Measurements from ENCODE around the gene IL32. TPM values are rescaled to one million over a fixed set of nuclear protein-coding genes. Genes with fewer than 3 reads are reported as not detected.

Gene IL32
- total RNA-seq, 1 donor from 2014 or later, result 0.53 TPM

GRCh38 chr16:3099395-3099731 lies 33.9 kb downstream of the IL32 start:
- H3K4me3 ChIP-seq (ENCODE audit: low read depth, low read length), result no peak overlapping the region
- no peaks in the 10 kb centered on the region for H3K27me3 ChIP-seq (ENCODE audit: control insufficient read depth, insufficient read depth, low read length)
- TF ChIP-seq, protein P1, sequence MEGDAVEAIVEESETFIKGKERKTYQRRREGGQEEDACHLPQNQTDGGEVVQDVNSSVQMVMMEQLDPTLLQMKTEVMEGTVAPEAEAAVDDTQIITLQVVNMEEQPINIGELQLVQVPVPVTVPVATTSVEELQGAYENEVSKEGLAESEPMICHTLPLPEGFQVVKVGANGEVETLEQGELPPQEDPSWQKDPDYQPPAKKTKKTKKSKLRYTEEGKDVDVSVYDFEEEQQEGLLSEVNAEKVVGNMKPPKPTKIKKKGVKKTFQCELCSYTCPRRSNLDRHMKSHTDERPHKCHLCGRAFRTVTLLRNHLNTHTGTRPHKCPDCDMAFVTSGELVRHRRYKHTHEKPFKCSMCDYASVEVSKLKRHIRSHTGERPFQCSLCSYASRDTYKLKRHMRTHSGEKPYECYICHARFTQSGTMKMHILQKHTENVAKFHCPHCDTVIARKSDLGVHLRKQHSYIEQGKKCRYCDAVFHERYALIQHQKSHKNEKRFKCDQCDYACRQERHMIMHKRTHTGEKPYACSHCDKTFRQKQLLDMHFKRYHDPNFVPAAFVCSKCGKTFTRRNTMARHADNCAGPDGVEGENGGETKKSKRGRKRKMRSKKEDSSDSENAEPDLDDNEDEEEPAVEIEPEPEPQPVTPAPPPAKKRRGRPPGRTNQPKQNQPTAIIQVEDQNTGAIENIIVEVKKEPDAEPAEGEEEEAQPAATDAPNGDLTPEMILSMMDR (IDR thresholded peaks at IDR 0.05; ENCODE audit: insufficient read depth, low read length, severe bottlenecking), result no peak
- no peaks in the 10 kb centered on the region for H3K36me3 ChIP-seq (ENCODE audit: control insufficient read depth, insufficient read depth, low read length)
- no peak for FAIRE-seq
- DNase-seq (ENCODE audit: low read depth), result no peak

GRCh38 chr16:3099732-3100499 lies 34.5 kb downstream of the IL32 start:
- FAIRE-seq, result no peak
- H3K36me3 ChIP-seq (ENCODE audit: control insufficient read depth, insufficient read depth, low read length), result no peaks in the 10 kb centered on the region

DNA sequence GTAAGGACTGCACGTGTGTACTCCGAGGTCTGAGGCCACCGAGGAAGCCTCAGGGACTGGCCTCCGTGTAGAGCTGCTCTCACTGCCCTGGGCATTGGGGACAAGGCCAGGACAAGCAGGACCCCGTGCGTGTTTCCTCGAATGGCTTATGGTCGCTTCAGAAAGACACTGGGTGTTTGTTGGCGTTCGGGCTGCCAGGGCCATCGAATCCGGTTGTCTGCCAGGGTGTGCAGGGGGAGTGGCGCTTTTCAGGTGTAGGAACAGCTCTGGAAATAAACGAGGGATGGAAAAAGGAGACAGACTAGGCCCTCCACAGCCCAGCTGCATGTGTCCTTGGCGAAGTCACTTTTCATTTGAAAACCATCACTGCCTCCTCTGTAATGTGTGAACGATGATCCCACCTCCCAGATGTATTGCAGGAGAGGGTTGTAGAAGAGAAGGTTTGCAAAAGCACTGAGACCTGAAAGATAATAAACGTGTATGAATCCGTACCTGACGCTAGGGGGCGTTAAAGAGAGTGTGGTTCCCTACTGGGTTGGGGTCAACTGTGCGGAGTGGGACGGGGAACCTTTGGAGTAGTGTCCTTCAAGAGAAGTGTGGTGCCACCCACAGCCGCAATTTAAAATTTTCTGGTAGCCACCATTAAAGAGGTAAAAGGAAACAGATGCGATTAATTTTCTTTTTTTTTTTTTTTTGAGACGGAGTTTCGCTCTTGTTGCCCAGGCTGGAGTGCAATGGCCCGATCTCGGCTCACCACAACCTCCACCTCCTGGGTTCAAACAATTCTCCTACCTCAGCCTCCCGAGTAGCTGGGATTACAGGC lies 35.8 kb downstream of the IL32 start:
- Histone ChIP-seq H3K36me3 (ENCODE audit: control insufficient read depth, insufficient read depth, low read length) (no peaks in the 10 kb centered on the region), H3K4me3 (ENCODE audit: low read depth, low read length) (no peak overlapping the region), H3K27me3 (ENCODE audit: control insufficient read depth, insufficient read depth, low read length) (no peaks in the 10 kb centered on the region)
- FAIRE-seq (no peak), DNase-seq (ENCODE audit: low read depth) (no peak)
- TF ChIP-seq, protein P1 (IDR thresholded peaks at IDR 0.05; ENCODE audit: insufficient read depth, low read length, severe bottlenecking), result peak; percentile 63

More at GRCh38 chr16:3099732-3100499, 34.5 kb downstream of the IL32 start:
- H3K4me3 ChIP-seq (ENCODE audit: low read depth, low read length), result peak overlapping the region; percentile 7
- peak; percentile 80 for DNase-seq (ENCODE audit: low read depth)
- no peaks in the 10 kb centered on the region for H3K27me3 ChIP-seq (ENCODE audit: control insufficient read depth, insufficient read depth, low read length)
- TF ChIP-seq, protein P1 (IDR thresholded peaks at IDR 0.05; ENCODE audit: insufficient read depth, low read length, severe bottlenecking), result no peak

DNA sequence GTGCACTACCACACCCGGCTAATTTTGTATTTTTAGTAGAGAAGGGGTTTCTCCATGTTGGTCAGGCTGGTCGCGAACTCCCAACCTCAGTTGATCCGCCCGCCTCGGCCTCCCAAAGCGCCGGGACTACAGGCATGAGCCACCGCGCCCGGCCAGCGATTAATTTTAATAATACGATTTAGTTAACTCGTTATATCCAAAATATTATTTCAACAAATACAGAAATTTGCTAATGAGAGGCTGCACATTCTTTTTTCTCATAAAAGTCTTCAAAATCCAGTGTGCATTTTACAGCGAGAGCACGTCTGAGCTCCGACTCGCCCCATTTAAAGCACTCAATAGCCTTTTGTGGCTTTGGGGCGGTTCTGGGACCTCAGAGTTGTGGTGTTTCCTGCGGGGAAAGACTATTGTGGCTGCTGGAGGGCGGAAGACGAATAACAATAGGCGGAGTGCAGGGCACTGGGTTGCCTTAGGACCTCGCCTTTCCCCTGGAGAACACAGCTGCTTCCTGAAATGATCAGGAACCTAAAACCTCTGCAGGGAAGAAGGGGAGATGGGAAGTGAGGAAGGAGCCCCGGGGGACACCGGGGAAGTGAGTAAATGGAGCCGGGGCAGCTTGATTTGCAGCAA lies 36.5 kb downstream of the IL32 start:
- Histone ChIP-seq H3K27me3 (ENCODE audit: control insufficient read depth, insufficient read depth, low read length) (no peaks in the 10 kb centered on the region), H3K36me3 (ENCODE audit: control insufficient read depth, insufficient read depth, low read length) (no peaks in the 10 kb centered on the region), H3K4me3 (ENCODE audit: low read depth, low read length) (no peak overlapping the region)
- TF ChIP-seq, protein P1 (IDR thresholded peaks at IDR 0.05; ENCODE audit: insufficient read depth, low read length, severe bottlenecking), result no peak
- DNase-seq (ENCODE audit: low read depth) (no peak), FAIRE-seq (no peak)

GRCh38 chr16:3106205-3106928 lies 40.9 kb downstream of the IL32 start:
- DNase-seq (ENCODE audit: low read depth) (peak; percentile 55), FAIRE-seq (no peak)
- no peaks in the 10 kb centered on the region for H3K36me3 ChIP-seq (ENCODE audit: control insufficient read depth, insufficient read depth, low read length)
- TF ChIP-seq, protein P1 (IDR thresholded peaks at IDR 0.05; ENCODE audit: insufficient read depth, low read length, severe bottlenecking), result no peak
- H3K4me3 ChIP-seq (ENCODE audit: low read depth, low read length), result peak overlapping the region; percentile 83
- no peaks in the 10 kb centered on the region for H3K27me3 ChIP-seq (ENCODE audit: control insufficient read depth, insufficient read depth, low read length)

All from bronchial epithelial cell (primary cell).